DOHH2 (cell line): ENCODE data around the gene ZNF507.

Experiments
- H3F3A ChIP-seq: fragments of 200-600 bp; sonication (generic), shearing (Covaris generic); 2 replicates; pipeline ENCODE4 v1.6.0; 2016; ENCODE audit warnings: antibody characterized with exemption, mild to moderate bottlenecking; ENCODE audit not compliant: control insufficient read depth, insufficient read depth
- H3K27ac ChIP-seq: fragments of 200-600 bp; sonication (generic); 2 replicates; pipeline ENCODE4 v1.5.1; 2014; ENCODE audit warnings: low read depth, mild to moderate bottlenecking, low read length, moderate library complexity
- H3K27me3 ChIP-seq: fragments of 200-600 bp; sonication (generic); 2 replicates; pipeline ENCODE4 v1.6.1; 2014; ENCODE audit warnings: mild to moderate bottlenecking, low read length, mixed read lengths; ENCODE audit not compliant: control insufficient read depth
- H3K36me3 ChIP-seq: fragments of 200-600 bp; sonication (generic); 2 replicates; pipeline ENCODE4 v1.6.1; 2014; ENCODE audit warnings: mild to moderate bottlenecking, low read length, moderate library complexity, mixed read lengths; ENCODE audit not compliant: control insufficient read depth
- H3K4me1 ChIP-seq: fragments of 200-600 bp; sonication (generic); 2 replicates; pipeline ENCODE4 v1.6.1; 2014; ENCODE audit warnings: mild to moderate bottlenecking, low read length, mixed read lengths; ENCODE audit not compliant: control insufficient read depth
- H3K4me2 ChIP-seq: fragments of 200-600 bp; sonication (generic); 2 replicates; pipeline ENCODE4 v1.6.0; 2014; ENCODE audit warnings: mild to moderate bottlenecking, low read length, moderate library complexity
- H3K4me3 ChIP-seq: fragments of 200-600 bp; sonication (generic); 2 replicates; pipeline ENCODE4 v1.5.1; 2014; ENCODE audit warnings: mild to moderate bottlenecking, low read length, mixed read lengths
- H3K79me2 ChIP-seq: fragments of 200-600 bp; sonication (generic); 2 replicates; pipeline ENCODE4 v1.6.1; 2014; ENCODE audit warnings: mild to moderate bottlenecking, low read length, mixed read lengths; ENCODE audit not compliant: control insufficient read depth
- H3K9me2 ChIP-seq: fragments of 200-600 bp; sonication (generic); replicated peaks from 2 replicates; pipeline ENCODE4 v1.6.1; 2014; ENCODE audit warnings: mild to moderate bottlenecking, low read length, mixed read lengths; ENCODE audit not compliant: control insufficient read depth
- H3K9me3 ChIP-seq: fragments of 200-600 bp; sonication (generic); 2 replicates; pipeline ENCODE4 v1.6.1; 2014; ENCODE audit warnings: antibody characterized with exemption, low read length, mixed read lengths; ENCODE audit not compliant: control insufficient read depth, insufficient read depth
- H4K20me1 ChIP-seq: fragments of 200-600 bp; sonication (generic); 2 replicates; pipeline ENCODE4 v1.6.0; 2014; ENCODE audit warnings: low read depth, mild to moderate bottlenecking, antibody characterized with exemption, low read length, moderate library complexity; ENCODE audit not compliant: control insufficient read depth, insufficient read depth
- EZH2phosphoT487 ChIP-seq: fragments of 200-600 bp; sonication (generic); IDR thresholded peaks from 2 replicates; pipeline ENCODE4 v1.6.1; 2017; ENCODE audit warnings: borderline replicate concordance, mild to moderate bottlenecking, antibody characterized with exemption, low read length, moderate library complexity, mixed read lengths
- TF ChIP-seq, protein P1 (sequence below): fragments of 200-600 bp; sonication (generic); IDR thresholded peaks from one replicate; pipeline ENCODE4 v1.5.1; 2014; ENCODE audit warnings: antibody characterized with exemption, mild to moderate bottlenecking, low read depth, low read length; ENCODE audit not compliant: poor library complexity, severe bottlenecking

The ZNF507 gene

DNA sequence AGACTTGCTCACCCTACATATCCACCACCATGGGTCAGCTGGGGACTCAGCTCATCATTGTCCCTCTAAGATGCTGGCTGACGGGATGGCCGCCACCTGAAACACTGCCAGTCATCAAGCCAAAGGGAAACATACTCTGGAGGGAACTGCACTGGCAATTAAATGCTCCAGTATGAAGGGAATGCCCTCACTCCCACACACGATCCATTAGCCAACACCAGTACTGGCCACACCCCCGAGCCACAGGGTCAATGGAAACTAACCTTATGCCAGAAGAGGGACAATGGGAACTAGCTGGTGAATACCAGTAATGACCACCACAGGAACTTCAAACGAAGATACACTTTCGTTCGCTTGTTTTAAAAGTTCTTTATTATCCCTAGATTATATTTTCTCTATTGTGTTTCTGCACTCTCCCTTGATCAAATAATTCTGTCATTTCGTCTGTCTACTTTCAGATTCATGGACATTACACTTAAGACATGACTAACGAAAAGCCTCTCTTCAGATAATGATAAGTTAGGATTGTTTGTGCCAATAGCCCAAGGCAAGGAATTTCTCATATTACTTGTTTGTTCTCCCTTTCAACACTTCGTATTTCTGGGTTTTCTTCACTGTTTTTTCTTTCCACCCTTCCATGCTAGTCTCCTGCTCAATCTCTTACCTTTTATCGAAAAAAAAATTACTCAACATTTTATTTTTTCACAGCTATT, 1.7 kb upstream of the ZNF507 start:
- H3K79me2 ChIP-seq = peaks cover 33% of the 10 kb centered on the region
- no peak overlapping the region for H3K27ac ChIP-seq
- peaks cover 27% of the 10 kb centered on the region for H3K36me3 ChIP-seq
- no peak overlapping the region for H3K4me2 ChIP-seq
- peaks cover 22% of the 10 kb centered on the region for H3K4me1 ChIP-seq
- H3F3A ChIP-seq = no peaks in the 10 kb centered on the region
- no peaks in the 10 kb centered on the region for H4K20me1 ChIP-seq
- H3K9me3 ChIP-seq = no peaks in the 10 kb centered on the region
- no peak for TF ChIP-seq EZH2phosphoT487
- TF ChIP-seq, protein P1, sequence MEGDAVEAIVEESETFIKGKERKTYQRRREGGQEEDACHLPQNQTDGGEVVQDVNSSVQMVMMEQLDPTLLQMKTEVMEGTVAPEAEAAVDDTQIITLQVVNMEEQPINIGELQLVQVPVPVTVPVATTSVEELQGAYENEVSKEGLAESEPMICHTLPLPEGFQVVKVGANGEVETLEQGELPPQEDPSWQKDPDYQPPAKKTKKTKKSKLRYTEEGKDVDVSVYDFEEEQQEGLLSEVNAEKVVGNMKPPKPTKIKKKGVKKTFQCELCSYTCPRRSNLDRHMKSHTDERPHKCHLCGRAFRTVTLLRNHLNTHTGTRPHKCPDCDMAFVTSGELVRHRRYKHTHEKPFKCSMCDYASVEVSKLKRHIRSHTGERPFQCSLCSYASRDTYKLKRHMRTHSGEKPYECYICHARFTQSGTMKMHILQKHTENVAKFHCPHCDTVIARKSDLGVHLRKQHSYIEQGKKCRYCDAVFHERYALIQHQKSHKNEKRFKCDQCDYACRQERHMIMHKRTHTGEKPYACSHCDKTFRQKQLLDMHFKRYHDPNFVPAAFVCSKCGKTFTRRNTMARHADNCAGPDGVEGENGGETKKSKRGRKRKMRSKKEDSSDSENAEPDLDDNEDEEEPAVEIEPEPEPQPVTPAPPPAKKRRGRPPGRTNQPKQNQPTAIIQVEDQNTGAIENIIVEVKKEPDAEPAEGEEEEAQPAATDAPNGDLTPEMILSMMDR = no peak
- H3K27me3 ChIP-seq = peaks cover 5% of the 10 kb centered on the region; the same call in 1 of the 2 replicates
- no peak overlapping the region for H3K4me3 ChIP-seq
- H3K9me2 ChIP-seq = no peaks in the 10 kb centered on the region

DNA sequence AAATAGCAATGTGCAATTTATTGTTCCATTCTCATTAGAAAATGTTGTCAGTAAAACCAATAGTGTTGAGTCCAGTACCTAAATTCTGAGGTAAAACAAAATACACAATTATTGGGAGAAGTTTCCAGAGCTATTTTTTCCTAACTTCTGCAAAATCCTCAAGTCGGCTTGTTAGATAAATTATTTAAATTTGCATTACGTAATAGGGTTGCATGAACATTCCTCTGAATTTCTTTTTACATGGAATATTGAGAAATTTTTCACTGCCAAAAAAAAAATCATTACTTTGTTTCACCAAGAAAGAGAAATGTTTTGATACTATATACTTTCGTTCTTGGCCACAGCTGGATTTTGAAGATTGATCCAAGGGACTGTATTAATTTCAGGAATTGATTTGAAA, 1.5 kb downstream of the ZNF507 start:
- Histone ChIP-seq H3K27me3 (peaks cover 5% of the 10 kb centered on the region; the same call in 1 of the 2 replicates), H3K9me2 (no peaks in the 10 kb centered on the region)
- TF ChIP-seq, protein P1 = no peak
- no peak for TF ChIP-seq EZH2phosphoT487

DNA sequence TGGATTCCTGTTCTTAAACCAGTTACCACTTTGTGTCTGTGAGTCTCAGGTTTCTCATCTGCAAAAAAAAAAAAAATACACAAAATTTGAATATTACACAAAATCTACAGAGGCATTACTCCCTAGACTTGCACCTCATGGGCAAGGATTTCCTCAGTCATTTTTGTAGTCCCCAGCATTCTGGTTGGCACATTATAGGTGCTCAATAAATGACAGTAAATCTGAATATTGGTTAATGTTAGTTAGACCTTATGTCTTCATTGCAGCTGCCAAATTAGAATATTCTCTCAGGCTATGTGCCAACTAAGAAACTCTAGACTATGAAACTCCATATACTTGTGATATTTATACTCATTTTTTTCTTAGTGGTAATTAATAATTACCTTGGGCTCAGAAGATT, 2.2 kb downstream of the ZNF507 start:
- Histone ChIP-seq H3K9me3 (no peaks in the 10 kb centered on the region), H4K20me1 (peaks cover 13% of the 10 kb centered on the region), H3K9me2 (no peaks in the 10 kb centered on the region), H3K4me2 (peak overlapping the region; percentile 68), H3K27me3 (peaks cover 1% of the 10 kb centered on the region; the same call in 1 of the 2 replicates), H3K79me2 (peaks cover 68% of the 10 kb centered on the region), H3F3A (no peaks in the 10 kb centered on the region; the same call in 1 of the 2 replicates), H3K4me1 (peaks cover 59% of the 10 kb centered on the region), H3K27ac (no peak overlapping the region), H3K36me3 (peaks cover 57% of the 10 kb centered on the region), H3K4me3 (peak overlapping the region; percentile 95; the same call in 1 of the 2 replicates)
- TF ChIP-seq, protein P1 = no peak
- TF ChIP-seq EZH2phosphoT487 = no peak

More for the DNA sequence above, 1.5 kb downstream of the ZNF507 start:
- H3K4me2 ChIP-seq = peak overlapping the region; percentile 68
- H3K9me3 ChIP-seq = no peaks in the 10 kb centered on the region
- peaks cover 53% of the 10 kb centered on the region for H3K4me1 ChIP-seq
- peaks cover 63% of the 10 kb centered on the region for H3K79me2 ChIP-seq
- peak overlapping the region; percentile 95 for H3K4me3 ChIP-seq
- H4K20me1 ChIP-seq = peaks cover 9% of the 10 kb centered on the region
- H3K27ac ChIP-seq = no peak overlapping the region
- peaks cover 51% of the 10 kb centered on the region for H3K36me3 ChIP-seq
- no peaks in the 10 kb centered on the region; the same call in 1 of the 2 replicates for H3F3A ChIP-seq
